ENCODE results near the gene BUB1. TPM values are rescaled to one million over a fixed set of nuclear protein-coding genes. Genes with fewer than 3 reads are reported as not detected.

Gene BUB1
- total and polyA plus RNA-seq, 7 donors = 0.06 to 0.69 (median 0.17) TPM

- TF ChIP-seq CTCF (IDR thresholded peaks at IDR 0.05) = no peak
- no peak overlapping the region for H3K4me3 ChIP-seq
- H3K4me1 ChIP-seq = no peaks in the 10 kb centered on the region
- no peaks in the 10 kb centered on the region for H3K27me3 ChIP-seq (ENCODE audit: insufficient read depth in 3 of 3, low read length in 2 of 3)
- intact Hi-C loops (cut with DNase I) = no loop called here
- WGBS, 3 donors = 57 to 89% (median 58%) methylated on average over 3 of the region's 3 CpGs
- H3K36me3 ChIP-seq (ENCODE audit: insufficient read depth in 1 of 2, low read depth in 1 of 2) = no peaks in the 10 kb centered on the region
- H3K9me3 ChIP-seq = no peaks in the 10 kb centered on the region
- DNase-seq (no peak), ATAC-seq (no peak)
- no peak overlapping the region for H3K27ac ChIP-seq
Measured at GRCh38 chr2:110667071-110667470, 10.8 kb downstream of the BUB1 start.

DNA sequence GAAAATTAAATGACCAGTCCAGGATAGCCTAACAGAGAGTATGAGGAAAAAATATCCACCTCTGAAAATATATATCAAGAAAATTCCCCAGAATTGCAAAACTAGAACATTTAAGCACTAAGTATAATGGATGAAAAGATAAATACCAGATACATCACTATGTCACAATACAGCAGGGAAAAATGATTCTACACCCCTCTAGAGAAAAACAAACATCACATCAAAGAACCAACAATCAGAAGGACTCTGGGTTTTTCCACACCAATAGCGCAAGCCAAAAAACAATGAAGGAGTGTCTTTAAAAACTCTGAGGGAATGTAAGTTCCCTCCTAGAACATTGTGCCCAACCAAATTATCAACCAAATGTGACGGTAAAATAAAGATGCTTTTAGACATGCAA is 13.7 kb downstream of the BUB1 start:
- WGBS, 3 donors = 93 to 95% (median 95%) methylated on average over 2 of the region's 2 CpGs
- Histone ChIP-seq H3K4me3 (no peak overlapping the region), H3K36me3 (ENCODE audit: insufficient read depth in 1 of 2, low read depth in 1 of 2) (no peaks in the 10 kb centered on the region), H3K27ac (no peak overlapping the region), H3K27me3 (ENCODE audit: insufficient read depth in 3 of 3, low read length in 2 of 3) (no peaks in the 10 kb centered on the region), H3K4me1 (peaks cover 5% of the 10 kb centered on the region), H3K9me3 (no peaks in the 10 kb centered on the region)
- DNase-seq (no peak), ATAC-seq (no peak)
- intact Hi-C loops (cut with DNase I) = no loop called here
- TF ChIP-seq CTCF (IDR thresholded peaks at IDR 0.05) = no peak

- 95 to 98% (median 98%) methylated on average over 2 of the region's 2 CpGs for WGBS, 3 donors
- Histone ChIP-seq H3K27ac (no peak overlapping the region), H3K4me1 (peaks cover 5% of the 10 kb centered on the region), H3K36me3 (ENCODE audit: insufficient read depth in 1 of 2, low read depth in 1 of 2) (no peaks in the 10 kb centered on the region), H3K9me3 (no peaks in the 10 kb centered on the region), H3K27me3 (ENCODE audit: insufficient read depth in 3 of 3, low read length in 2 of 3) (no peaks in the 10 kb centered on the region), H3K4me3 (no peak overlapping the region)
- ATAC-seq = no peak
- no peak for DNase-seq
- no peak for TF ChIP-seq CTCF (IDR thresholded peaks at IDR 0.05)
- intact Hi-C loops (cut with DNase I) = no loop called here
Measured at GRCh38 chr2:110662560-110662959, 15.3 kb downstream of the BUB1 start.

- intact Hi-C loops (cut with DNase I) = no loop called here
- no peak overlapping the region for H3K27ac ChIP-seq
- peaks cover 15% of the 10 kb centered on the region for H3K4me1 ChIP-seq
- ATAC-seq (no peak), DNase-seq (no peak)
- H3K36me3 ChIP-seq (ENCODE audit: insufficient read depth in 1 of 2, low read depth in 1 of 2) = no peaks in the 10 kb centered on the region
- WGBS, 3 donors = 91 to 98% (median 93%) methylated on average over 3 of the region's 3 CpGs
- no peaks in the 10 kb centered on the region for H3K9me3 ChIP-seq
- no peaks in the 10 kb centered on the region for H3K27me3 ChIP-seq (ENCODE audit: insufficient read depth in 3 of 3, low read length in 2 of 3)
- H3K4me3 ChIP-seq = no peak overlapping the region
- no peak for TF ChIP-seq CTCF (IDR thresholded peaks at IDR 0.05)
Measured at GRCh38 chr2:110660558-110660957, 17.3 kb downstream of the BUB1 start.

DNA sequence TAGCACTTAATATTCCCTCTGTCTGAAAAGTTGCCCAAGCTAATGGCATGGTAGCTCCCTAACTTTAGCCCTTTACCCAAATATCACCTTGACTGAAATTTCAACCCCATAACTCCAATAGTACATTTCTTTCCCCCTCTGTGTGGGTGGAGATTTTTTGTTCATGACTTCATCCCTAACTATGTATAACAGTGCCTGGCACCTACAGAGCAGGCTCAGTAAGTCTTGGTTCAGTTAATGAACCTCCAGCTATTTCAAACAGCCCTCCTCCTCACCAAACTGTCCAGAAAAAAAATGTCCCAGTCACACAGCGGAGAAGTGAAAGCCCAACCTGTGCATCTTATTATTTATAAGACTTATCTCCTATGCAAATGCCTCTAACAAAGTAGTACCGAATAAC is 18.6 kb downstream of the BUB1 start:
- no peak for TF ChIP-seq CTCF (IDR thresholded peaks at IDR 0.05)
- Histone ChIP-seq H3K4me3 (no peak overlapping the region), H3K27ac (no peak overlapping the region), H3K9me3 (no peaks in the 10 kb centered on the region), H3K36me3 (ENCODE audit: insufficient read depth in 1 of 2, low read depth in 1 of 2) (no peaks in the 10 kb centered on the region), H3K4me1 (peaks cover 15% of the 10 kb centered on the region), H3K27me3 (ENCODE audit: insufficient read depth in 3 of 3, low read length in 2 of 3) (no peaks in the 10 kb centered on the region)
- ATAC-seq = no peak
- intact Hi-C loops (cut with DNase I) = no loop called here
- 90 to 96% (median 95%) methylated on average over 2 of the region's 2 CpGs for WGBS, 3 donors
- no peak for DNase-seq

All from psoas muscle (tissue), 8 donors.